ENCODE data around the gene PSMD8. TPM values are rescaled to one million over a fixed set of nuclear protein-coding genes. Genes with fewer than 3 reads are reported as not detected.
A peak's percentile ranks its signal among the peaks of the same experiment; 100 is the strongest.
"Not testable (repeated sequence)": the region's sequence is repeated elsewhere in the genome, so short reads cannot be mapped to it uniquely, and the experiment has no call there.

Gene PSMD8
- total RNA-seq, 1 donor from 2014 or later = 121 TPM

- no peak for DNase-seq
Measured at GRCh38 chr19:38387550-38388348, 13.4 kb downstream of the PSMD8 start, which contains the start of gene GGN. GGN (minus strand) TSS chr19:38388034; CDS start chr19:38387261, 773 bp downstream.

GRCh38 chr19:38388349-38389100, 14.2 kb downstream of the PSMD8 start, which contains the start of gene SPRED3:
SPRED3 (plus strand) TSS chr19:38388697; CDS start chr19:38390303, 1,606 bp downstream.
- DNase-seq = no peak

GRCh38 chr19:38389101-38389925, 14.9 kb downstream of the PSMD8 start:
- no peak for DNase-seq

DNA sequence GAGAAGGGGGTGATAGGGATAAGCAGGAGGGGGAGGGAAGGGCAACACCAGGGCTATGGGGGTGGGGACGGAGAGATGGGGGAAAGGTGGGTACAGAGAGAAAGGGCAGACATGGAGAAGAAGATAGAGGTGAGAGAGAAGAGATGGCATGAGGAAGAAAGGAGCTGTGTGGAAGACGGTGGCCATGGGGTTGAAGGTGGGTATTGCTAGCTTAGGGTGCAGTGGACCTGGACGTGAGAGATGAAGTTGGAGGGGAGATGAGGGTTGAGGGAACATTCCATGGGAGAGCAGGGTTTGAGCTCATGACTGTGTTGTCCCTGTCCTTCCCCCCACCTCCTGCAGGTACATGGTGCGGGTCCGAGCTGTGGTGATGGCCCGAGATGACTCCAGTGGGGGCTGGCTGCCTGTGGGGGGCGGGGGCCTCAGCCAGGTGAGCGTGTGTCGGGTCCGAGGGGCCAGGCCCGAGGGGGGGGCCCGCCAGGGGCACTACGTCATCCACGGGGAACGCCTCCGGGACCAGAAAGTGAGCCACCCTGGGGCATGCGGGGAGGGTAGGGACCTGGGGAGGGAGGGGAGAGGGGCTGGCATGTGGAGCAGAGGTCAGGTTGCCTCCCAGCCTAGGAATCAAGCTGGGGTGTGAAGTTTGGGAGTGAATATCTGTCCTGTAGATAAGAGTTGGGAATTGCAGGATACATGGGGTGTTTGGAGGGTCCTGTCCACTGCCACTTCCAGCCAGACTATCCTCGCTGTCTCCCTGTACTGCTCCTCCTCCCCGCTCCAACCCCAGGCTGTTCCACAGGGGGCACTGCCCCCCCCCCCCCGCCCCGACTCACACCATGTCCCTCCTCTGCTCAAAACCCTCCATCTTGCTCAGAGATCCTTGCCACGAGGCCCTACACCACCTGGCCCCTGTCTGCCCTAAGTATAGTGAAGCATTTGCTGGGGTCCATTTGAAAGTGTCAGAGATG, 15.9 kb downstream of the PSMD8 start:
- DNase-seq = no peak

DNA sequence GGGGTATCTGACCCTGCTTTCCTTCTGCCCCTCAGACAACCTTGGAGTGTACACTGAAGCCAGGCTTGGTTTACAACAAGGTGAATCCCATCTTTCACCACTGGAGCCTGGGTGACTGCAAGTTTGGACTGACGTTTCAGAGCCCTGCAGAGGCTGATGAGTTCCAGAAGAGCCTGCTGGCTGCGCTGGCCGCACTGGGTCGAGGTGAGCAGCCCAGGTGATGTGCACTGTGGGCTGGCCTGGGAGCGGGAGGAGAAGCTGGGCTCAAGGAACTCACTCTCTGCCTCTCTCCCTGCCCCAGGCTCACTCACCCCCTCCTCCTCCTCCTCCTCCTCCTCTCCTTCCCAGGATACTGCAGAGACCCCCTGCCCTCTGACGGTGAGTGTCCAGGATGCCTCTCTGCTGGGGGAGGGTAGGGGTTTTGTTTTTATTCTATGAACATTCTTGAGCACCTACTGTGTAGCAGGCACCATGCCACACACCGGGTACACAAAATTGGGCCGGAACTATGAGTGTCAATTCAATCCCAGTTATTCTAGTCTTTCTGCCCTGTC, 17.6 kb downstream of the PSMD8 start:
- no peak for DNase-seq

GRCh38 chr19:38392707-38393308, 18.4 kb downstream of the PSMD8 start:
- no peak for DNase-seq

DNA sequence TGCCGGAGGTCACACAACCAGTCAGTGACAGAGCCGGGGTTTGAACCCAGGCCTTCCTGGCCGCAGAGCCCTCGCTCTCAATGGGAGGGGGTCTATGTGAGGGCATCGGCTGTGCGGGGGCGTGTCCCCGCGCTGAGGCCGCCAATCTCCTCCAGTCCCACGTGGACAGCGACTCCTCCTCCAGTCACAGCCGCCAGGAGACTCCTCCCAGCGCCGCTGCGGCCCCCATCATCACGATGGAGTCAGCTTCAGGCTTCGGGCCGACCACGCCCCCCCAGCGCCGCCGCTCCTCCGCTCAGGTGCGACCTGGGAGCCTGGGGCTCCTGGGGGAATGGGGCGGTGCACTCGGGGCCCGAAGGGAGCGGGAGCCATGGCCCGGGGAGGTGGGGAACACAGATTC, 20.1 kb downstream of the PSMD8 start:
- DNase-seq = no peak

DNA sequence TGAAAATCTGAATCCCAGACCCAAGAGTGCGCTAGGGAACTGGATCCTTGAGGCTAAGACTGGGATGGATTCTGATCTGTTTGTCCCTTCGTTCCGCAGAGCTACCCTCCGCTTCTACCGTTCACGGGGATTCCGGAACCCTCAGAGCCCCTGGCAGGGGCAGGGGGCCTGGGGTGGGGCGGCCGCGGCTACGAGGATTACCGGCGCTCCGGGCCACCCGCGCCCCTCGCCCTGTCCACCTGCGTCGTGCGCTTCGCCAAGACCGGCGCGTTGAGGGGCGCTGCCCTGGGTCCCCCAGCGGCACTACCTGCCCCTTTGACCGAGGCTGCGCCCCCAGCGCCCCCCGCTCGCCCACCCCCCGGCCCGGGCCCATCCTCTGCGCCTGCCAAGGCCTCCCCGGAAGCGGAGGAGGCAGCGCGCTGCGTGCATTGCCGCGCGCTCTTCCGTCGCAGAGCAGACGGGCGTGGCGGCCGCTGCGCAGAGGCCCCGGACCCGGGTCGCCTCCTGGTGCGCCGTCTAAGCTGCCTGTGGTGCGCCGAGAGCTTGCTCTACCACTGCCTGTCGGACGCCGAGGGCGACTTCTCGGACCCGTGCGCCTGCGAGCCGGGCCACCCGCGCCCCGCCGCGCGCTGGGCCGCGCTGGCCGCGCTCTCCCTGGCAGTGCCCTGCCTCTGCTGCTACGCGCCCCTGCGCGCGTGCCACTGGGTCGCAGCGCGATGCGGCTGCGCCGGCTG, 21.2 kb downstream of the PSMD8 start:
- no peak for DNase-seq

DNA sequence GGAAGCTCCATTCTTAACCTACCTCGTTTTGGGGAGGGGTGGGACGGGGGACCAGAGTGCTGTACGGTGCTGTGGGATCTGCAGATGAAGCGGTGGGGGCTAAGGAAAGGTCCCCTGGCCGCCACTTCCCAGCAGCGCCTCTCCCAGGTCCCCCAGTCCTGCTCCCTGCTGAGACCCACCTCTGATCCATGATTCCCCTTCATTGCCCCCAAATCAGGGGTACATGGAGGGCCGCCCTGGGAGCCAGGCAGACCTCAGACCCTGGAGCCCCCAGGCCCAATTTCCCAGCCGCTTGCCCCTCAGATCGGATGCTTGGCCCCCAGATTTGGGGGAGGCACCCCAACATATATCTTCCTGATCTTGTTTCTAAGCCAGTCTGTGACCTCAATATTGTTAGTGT, 24.7 kb downstream of the PSMD8 start:
- DNase-seq = no peak

DNA sequence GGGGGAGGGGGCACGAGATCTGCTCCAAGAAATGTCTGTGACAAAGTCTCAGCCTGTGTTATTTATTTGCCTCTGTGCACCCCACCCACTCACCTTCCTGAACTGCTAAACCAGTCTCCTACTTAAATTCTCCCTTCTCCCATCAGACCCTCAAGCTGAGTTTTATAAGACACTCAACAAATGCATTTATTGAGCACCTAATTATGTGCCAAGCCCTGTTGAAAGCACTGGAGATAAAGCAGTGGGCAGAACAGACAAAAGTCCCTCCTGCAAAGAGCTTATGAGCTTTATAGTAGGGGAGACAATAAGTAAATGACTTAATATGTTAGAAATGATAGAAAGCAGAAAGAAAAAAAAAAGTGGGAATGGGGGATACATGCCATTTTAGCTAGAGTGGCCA, 25.2 kb downstream of the PSMD8 start:
- DNase-seq = no peak

DNA sequence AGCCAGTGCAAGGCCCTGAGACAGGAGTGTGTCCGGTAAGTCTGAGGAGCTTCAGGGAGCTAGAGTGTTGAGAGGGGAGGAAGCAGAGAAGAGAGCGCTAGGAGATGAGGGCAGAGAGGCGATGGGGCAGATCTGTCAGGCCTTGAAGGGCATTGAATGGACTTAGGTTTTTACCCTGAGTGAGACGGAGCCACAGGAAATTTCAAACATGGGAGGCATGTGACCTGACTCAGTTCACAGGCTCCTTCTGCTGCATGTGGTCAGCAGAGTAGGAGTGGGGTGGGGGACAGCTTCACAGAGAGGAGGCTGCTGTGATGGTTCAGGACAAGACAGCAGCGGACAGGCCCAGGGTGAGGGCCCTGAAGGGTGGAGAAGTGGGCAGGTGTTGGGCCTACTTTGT, 26.0 kb downstream of the PSMD8 start:
- no peak for DNase-seq

DNA sequence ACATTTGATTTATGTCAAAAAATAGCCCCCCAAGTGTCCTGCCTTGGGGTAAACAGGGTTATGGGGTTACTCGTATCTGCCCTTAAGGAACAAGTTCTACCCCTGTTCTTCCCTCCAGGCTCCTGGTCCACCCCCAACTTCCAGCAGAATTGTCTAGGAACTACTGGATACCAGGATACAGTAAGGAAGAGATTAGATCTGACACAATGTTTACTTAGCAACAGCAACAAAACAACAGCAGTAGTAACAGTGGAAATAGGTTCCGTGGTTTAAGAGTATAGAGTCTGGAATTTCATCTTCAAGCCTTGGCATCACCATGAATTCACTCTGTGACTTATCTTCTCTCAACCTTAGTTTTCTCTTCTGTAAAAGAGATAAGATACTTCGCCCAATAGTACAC, 26.8 kb downstream of the PSMD8 start:
- no peak for DNase-seq

GRCh38 chr19:38402623-38402966, 28.2 kb downstream of the PSMD8 start:
- no peak for DNase-seq

DNA sequence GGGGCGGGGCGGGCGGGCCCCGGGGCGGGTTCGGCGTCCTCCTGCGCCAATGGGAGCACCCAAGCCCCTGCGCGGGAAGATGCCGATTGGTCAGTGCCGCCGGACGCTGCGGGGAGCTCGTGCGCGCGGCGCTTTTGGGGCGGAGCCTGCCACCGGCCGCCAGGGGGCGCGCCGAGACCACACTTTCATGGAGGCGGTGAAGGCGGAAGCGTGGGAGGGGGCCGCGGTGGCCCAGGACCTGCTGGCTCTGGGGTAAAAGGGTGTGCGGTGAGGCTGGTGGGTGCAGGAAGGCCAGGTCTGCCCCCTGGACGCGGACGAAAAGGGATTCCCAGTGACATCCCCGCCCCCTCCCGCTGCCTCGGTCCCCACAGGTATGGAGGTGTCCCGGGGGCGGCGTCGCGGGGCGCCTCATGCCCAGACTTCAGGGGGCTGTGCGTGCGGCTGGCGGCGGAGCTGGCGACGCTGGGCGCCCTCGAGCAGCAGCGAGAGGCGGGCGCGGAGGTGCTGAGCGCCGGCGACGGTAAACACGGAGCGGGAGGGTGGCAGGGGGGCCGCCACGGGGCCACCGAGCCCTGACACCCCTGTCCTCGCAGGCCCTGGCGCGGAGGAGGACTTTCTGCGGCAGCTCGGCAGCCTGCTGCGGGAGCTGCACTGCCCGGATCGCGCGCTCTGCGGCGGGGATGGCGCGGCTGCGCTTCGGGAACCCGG, 28.8 kb downstream of the PSMD8 start, which contains the start of gene FAM98C:
FAM98C (plus strand) TSS at position 127 of the 708 bp plus-strand sequence; CDS start at position 188, 61 bp downstream.
- DNase-seq = peak; percentile 97

- no peak for DNase-seq
Measured at GRCh38 chr19:38404858-38405257, 30.5 kb downstream of the PSMD8 start.

DNA sequence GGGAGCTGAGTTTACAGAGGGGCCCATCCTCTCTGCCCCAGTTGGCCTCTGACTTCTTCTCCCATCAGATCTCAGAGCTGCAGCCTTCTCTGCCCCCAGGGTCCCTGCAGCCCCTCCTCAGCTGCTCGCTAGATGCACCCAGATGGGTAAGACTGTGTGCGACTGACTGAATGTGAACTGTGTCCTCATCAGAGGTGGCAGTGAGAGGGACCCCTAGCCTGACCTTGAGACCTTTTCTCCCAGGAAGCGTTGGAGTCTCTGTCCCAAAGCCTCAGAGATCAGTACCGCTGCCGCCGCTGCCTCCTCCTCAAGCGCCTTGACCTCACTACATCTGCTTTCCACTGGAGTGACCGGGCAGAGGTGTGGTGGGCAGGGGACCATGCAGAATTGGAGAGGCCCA, 30.9 kb downstream of the PSMD8 start:
- DNase-seq = no peak

GRCh38 chr19:38409631-38410133, 35.3 kb downstream of the PSMD8 start:
- DNase-seq = no peak

DNA sequence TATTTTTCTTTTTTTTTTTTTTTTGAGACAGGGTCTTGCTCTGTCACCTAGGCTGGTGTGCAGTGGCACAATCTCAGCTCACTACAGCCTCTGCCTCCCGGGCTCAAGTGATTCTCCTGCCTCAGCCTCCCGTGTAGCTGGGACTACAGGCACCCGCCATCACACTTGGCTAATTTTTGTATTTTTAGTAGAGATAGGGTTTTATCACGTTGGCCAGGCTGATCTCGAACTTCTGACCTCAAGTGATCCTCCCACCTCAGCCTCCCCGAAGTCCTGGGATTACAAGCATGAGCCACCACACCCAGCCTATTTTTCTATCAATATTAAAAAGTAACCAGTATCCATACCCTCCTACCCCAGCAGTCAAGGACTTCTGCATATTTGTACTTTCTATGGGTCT, 36.0 kb downstream of the PSMD8 start:
- not testable (repeated sequence) for DNase-seq

All from skin of body (tissue), 2 donors.